ENCODE results near the gene TK2.

Gene TK2

DNA sequence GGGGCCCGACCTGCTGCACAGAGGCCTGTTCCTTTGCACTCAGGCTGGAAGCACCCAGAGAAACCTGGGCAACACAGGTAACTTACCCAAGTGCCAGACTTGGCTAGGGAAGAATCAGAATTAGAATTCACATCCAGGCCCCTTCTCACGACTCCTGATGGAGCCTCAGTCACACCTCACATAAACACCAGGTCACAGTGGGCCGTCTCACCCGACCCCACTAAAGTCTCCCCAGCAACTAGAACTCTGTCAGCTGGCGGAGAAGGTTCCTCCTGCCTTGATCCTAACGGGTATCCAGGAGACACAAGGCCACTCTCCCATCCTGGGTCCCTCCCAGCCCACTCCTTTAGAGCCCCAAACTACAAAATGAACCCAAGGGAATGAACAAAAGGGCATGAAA lies 6.4 kb downstream of the TK2 start:
- no peak for DNase-seq

DNA sequence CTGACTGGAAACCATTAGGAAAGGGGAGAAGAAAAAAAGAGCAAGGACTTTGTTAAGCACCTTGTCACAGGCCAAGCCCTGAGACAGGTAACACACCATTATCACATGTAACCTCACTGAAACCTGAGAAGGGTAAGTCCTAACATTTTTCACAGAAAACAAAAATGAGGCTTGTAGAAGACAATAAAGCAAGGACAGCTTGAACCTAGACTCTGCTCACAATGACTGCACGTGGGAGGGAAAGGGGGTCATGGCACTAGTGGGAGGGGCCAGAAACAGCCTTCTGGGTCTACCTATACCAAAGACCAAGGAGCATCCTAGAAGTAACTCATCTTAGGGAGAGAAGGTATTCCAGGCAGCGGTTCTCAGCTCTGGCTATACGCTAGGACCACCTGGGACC lies 7.5 kb downstream of the TK2 start:
- no peak for DNase-seq

DNA sequence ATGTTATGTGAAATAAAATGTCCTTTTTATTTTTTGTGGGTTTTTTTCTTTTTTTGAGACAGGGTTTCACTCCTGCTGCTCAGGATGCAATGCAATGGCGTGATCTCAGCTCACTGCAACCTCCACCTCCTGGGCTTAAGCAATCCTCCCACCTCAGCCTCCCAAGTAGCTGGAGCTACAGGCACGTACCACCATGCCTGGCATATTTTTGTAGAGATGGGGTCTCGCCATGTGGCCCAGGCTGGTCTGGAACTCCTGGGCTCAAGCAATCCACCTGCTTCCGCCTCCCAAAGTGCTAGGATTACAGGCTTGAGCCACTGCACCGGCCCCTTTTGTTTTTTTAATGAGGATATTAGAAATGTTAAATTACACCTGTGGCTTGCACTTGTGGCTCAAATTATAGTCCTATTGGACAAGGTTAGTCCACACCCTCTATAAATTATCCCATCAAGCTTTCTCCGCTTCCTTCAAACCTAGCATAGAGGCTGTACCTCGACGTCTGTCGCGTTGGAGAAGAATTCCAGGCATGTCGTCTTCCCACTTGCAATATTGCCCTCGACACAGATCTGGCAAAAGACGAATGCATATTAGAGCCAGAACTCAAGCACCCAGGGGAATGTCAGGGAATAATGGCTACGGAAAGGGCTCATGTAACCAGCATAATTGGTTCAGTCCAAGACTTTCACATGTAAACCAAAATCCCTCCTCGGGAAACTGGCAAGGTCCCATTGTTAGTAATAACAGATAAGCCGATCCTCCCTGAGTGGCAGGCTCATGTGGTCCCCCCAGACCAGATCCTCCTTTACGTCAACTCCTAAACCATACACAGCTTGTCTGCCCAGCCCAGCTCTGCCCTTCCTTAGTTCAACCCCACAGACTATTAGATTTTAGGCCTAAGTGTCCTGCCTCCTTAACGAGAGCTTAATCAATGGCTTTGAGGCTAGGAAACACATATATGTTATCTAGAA lies 8.2 kb downstream of the TK2 start:
- no peak for DNase-seq

GRCh38 chr16:66539623-66540469 lies 10.1 kb downstream of the TK2 start:
- DNase-seq, result no peak

DNA sequence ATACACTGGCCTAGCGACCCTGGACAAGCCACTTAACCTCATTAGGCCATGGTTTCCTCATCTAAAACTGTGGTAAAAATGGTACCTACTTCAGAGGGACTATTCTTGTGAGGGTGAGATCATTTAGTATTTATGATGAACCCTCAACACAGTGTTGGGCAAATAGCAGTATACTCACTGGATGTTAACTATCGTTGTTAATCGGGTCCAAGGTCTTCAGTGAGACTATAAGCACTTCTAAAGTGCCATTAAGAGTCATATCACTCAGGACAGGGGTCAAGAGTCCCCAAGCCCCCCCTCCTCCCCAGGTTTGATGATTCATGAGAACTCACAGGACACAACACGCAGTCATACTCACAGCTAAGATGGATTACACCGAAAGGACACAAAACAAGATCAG lies 11.0 kb downstream of the TK2 start:
- no peak for DNase-seq

DNA sequence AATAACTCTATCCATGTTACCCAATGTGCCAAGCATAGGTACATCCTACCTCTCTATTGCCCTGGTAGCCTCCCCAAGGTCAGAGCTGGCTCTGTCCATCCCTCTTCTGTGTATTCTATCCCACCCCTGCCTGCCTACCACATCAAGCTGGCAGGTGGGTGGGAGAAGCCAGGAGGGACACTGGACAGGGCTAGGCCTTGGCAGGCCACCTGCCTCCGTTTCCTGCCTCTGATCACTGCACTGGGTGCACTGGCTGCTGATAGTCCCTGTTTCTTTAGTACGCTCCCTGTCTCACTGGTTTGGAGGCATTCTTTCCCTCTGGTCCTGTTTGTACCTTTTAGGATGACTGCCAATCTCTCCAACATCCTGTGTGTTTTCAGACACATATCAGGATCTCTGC lies 12.7 kb downstream of the TK2 start:
- DNase-seq, result no peak

DNA sequence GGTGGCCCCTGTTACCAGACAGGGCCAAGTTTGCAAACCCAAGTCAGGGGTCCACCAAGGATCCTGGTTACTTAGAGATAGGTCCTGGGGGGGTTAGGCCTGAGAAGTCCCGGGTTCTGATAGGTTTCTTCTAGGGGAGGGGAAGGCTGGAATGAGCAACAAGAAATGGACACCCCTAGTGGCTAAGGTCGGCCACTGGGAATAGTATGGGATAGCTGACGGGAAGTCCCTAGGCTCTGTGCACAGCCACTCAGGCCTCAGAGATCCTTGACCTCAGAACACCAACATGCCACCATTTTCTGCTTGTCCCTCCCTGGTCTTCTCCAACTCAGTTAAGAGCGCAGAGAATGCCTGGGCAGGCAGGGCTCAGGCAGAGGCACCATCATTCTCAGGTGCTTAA lies 13.4 kb downstream of the TK2 start:
- DNase-seq, result no peak

DNA sequence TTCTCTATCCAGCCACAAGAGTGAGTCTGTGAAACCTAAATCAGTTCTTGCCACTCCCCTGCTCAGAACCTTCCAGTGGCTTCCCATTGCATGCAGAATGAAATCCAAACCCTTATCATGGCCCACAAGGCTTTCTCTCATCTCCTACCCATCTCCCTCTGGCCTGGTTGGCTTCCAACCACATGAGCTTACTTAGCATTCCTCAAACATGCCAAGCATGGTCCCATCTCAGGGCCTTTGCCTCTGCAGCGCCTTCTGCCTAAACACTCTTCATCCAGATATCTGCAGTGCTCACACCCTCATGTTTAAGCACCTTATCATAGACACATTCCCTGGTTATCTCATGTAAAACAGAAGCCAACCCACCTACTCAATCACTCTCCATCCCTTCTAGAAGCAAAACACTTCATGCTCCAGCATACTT lies 15.5 kb downstream of the TK2 start:
- DNase-seq, result no peak

GRCh38 chr16:66529475-66529874 lies 20.4 kb downstream of the TK2 start:
- no peak for DNase-seq

DNA sequence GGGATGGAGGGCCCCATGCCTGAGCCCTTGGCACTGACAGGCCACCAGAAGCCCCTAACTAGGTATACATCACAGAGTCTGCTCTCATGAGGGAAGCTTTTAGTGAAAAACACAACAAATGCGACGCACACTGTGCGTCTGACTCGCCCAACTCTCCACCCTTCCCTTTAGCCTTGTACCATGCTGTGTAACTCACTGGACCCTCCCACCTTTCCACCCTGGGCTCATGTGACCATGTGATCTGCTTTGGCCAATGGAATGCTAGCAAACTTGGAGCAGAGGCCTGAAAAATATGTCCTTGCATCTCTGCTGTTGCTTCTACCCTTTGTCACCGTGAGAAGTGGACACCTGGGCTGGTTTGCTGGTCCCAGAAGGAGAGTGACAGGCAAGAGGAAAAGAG lies 21.6 kb downstream of the TK2 start:
- DNase-seq, result no peak

GRCh38 chr16:66525396-66526180 lies 24.3 kb downstream of the TK2 start:
- peak; percentile 29 for DNase-seq

GRCh38 chr16:66524601-66525164 lies 25.2 kb downstream of the TK2 start:
- DNase-seq, result no peak

GRCh38 chr16:66523861-66524354 lies 26.0 kb downstream of the TK2 start:
- DNase-seq, result no peak

DNA sequence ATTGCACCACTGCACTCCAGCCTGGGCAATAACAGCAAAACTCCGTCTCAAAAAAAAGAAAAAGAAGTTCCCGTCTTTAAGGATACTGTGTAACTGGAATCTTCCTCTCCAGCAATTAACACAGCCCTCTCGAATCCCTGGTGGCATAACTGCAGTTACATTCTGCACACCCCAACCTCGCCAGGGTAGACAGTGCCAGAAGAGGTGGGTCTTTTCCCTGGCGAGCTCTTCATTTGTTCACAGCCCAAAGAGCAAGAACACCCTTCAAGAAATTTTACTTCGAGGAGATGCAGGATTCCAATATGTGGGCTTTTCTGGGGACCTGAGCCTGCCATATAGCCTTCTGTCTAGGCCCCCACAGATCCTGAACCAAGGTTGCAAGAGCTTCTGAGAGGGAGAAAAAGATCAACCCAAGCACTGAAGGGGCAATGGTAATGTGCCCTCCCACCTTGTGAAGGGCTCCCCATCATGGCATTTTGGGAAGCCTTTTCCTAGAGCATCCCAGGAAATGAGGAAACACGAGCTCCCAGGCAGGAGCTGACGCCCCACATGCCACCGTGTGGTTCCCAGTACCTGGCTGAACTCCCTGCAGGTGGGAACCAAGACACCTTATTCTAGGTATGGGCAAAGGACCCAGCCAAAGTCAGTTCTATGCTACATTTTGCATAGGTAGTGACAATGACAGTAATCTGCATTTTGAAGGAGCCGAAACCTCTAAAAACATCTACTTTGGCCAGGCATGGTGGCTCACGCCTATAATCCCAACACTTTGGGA lies 26.9 kb downstream of the TK2 start:
- no peak for DNase-seq

- DNase-seq, result peak; percentile 42
Measured at GRCh38 chr16:66521951-66522771, 27.8 kb downstream of the TK2 start.

- no peak for DNase-seq
Measured at GRCh38 chr16:66521252-66521713, 28.6 kb downstream of the TK2 start.

- DNase-seq, result no peak
Measured at GRCh38 chr16:66520406-66521170, 29.3 kb downstream of the TK2 start.

- no peak for DNase-seq
Measured at GRCh38 chr16:66519482-66520373, 30.2 kb downstream of the TK2 start.
